ENCODE measurements around the gene PRRX1.
A peak's percentile ranks its signal among the peaks of the same experiment; 100 is the strongest.

The PRRX1 gene

DNA sequence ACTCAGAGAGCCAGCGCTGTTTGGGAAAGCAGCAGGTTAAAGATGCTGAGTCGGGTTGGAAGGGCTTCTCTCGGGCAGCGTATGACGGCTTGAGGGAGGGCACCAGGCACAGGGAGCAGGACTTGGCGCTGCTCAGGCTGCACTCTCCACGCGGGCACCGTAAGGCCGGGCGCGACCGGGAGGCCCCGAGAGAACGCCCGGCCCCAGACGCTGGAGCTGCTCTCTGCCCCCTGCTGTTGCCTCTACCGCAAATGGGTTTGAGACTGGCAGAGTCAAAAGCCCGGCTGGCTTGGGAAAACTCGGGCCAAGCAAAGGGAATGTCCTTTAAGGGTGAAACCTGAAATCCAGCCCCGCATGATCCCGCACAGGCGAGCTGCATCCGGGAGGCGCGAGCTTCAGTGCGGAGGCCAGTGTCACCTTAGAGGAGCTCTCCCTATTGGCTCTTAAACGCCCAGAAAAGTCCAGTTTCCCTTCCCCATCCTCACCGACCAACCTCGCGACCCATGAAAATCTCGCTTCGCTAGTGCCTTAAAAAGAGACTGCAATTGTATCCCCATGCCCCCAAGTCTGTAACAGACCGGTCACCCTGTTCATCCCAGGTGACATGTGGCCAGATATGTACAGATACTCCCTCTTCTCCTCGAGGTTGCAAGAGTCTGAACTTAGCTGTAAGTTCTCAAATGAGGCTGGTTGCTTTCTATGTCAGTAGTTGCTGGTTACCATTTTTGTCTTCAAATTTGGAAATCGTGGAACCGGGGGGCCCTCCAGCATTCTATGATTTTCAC lies 1.1 kb downstream of the PRRX1 start:
- DNase-seq (ENCODE audit: low spot score): no peak

DNA sequence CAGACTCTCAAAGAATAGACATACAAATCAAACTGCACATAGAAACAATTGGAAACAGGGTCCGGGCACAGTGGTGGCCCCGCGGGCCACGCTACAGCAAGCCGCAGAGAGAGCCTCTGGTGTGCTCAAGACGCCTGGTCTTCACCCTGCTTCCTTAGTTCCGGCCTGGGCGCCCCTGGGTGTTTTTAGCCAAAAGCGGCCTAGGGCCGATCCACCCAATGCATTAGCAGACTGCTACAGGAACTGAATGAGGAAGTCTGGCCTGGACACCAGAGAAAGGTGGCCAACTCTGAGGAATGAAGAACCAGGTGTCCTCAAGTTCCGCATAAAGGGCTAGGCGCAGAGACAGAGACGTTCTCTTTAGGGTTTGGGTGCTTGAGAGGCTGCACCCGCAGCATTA lies 1.7 kb downstream of the PRRX1 start:
- no peak for DNase-seq (ENCODE audit: low spot score)

DNA sequence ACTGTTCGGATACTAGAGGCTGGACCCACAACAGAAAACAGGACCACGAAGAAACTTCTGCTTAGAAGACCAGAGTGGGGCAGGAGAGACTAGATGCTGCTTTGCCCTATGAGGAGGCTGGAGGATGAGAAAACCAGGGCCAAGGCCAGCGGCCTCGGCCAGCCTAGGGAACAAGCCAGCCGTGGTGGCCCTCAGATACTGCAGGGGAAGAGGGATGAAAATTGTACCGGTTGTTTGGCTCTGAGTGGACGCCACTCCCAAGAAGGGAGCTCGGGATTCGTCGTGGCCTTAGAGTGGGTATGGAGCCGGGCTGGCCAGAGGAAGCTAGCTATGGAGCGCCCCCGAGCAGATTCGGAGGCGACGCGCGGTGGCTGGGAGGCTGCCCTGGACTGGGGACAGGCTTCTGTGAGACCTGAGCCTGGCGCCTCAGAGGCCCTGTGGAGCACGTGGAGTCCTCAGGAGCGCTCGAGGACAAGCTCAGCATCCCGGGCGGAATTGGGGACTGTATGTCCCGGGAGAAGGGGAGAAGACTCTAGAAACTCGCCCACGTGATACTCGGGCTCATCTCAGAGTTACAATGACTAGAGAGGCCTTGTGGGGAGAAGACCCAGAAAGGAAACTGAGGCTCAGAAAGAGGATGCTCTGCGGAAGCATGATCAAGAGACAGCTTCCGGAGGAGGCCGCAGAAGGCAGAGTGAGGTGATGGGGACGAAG lies 2.8 kb downstream of the PRRX1 start:
- no peak for DNase-seq (ENCODE audit: low spot score)

DNA sequence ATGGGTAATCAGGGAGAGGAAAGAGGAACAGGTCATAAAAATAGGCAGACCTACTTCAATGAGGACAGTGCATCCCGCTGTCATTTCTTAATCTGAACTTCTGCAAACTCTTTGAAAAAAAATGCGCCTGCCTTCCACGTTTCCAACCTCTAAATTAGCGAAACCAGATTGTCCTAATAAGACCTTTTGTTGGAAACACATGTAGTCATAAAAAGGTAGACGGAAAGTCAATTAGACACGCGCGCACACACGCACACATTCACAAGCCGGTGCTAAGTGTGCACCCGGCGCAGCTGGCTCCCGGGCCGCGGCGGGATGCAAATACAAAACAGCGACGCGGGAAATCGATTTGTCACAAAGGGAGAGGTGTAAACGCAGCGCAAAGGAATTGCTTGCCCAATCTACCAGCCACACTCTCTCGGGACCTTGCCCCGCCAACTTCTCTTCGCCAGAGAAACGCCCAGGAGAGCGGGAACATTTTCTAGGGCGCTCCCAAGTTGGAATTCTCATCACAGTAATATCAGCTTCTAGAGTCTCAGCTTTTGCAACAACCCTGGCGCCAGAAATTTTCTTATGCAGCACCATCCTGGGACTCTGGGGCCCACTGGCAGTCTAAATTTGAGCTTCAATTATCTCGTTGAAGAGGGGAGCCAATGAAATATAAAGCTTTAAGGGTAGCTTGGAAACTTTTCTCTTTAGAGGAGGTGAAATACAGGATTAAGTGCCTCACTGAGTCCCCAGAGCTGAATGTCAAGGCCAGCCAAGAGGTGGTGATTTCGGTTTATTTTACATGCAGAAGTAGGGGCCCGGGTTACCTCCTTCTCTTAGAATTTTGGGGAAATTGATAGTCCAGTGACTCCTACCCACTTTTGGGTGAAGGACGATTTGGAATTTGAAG lies 4.5 kb downstream of the PRRX1 start:
- no peak for DNase-seq (ENCODE audit: low spot score)

DNA sequence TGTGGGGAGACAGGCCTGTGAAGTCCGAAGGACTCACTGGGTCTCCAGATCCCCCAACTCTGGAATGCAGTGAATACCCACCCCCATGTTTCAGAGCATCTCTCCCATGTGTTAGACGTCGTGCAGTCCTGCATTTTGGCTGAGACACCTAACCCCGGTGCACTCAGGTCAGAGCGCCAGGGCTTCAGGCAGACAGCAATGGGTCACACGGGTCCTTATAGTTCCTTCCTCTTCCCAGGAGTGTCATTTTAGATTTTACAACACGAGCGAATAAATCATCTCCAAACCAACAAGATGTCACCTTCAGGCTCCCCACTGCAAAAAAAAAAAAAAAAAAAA lies 5.1 kb downstream of the PRRX1 start:
- DNase-seq (ENCODE audit: low spot score): no peak

DNA sequence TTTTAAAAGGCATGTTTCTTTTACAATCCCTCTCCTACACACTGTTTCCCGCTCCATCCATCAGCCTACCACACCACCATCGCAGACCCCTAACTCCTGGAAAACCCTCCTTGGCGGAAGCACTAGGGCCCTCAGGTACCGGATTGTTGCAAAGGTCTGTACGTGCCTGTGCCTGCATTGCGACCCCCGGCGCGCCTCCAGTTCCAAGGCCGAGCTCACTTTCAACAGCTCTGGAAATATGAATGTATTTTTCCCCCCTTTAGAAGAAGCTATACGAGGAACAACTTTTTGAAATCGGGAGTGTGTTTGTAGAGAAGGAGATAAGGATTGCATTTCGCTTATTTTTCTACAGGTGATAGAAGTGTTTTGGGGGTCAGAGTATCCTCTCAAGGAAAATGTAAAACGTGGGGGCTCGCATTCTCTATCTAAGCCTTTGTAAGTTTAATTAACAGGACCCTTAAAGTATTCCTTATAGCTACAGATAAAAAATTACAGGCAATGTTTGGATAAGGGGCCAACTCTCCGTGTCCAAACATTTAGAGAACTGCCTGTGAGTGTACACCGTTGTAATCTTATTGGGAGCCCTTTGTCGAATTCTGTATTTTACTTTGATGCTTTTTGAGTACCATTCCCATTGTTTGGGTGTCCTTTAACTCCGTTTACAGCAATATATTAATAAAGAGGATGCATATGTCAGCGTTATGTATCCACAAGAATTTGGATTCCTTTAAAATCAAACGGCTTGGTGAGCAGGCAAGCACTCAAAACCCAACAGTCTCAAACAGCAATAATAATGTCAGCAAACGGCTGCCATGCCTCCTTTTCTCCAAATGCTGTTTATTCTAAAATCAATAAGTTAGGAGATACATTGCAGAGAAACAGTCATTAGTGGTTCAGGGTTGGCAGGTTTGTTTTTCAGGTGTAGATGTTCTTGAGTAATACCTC lies 5.9 kb downstream of the PRRX1 start:
- DNase-seq (ENCODE audit: low spot score): no peak

DNA sequence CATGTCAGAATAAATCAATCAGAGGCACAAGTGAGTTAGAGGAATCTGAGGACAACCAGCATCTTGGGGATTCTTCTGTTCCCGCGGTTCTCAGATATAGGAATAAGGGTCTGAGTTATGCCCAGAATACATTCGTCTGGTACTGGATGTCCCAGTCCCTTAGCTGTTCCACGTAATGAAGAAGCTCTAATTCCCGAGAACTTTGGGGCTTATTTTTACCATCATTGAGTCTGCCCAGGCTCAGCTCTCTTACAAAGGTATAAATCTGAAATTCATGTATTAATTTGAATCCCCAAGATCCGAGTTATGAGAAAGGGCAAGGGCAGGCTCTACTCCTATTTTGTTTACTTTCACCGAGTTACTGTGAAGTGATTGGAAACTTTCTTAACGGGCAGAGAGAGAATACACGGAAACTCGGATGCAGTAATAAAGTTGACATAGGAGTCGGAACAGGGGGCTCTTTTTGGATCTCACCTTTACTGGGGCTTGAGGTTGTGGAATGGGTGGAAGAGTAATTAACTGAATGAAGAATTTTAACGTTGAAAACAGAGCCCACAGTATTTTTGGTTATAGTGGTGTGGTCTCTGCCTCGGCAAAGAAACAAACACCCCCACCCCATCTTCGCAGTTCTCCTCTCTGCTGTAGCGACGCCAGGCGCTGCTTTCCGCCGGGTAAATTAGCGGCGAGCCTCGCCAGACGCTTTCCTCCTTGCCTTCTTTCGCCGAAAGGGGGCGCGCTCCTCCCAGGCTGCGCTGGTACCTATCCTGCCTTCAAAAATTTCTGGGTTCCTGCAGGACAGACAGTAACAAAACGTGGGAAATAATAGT lies 7.1 kb downstream of the PRRX1 start:
- DNase-seq (ENCODE audit: low spot score): no peak

DNA sequence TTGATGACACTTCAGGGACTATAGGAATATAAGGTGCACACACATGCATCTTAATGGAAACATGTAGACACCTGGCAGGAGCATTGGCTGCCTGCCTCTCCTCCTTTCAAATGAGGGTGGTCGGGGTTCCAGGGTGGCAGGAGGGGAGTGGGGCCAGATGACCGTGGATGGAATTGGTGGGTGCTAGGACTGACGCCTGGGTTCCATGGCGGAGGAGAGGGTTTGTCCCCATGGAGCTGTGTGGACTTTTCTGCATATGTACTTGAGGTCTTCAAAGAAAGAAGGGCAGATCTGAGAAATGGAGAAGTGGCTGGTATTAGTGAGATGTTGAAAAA lies 7.7 kb downstream of the PRRX1 start:
- no peak for DNase-seq (ENCODE audit: low spot score)

DNA sequence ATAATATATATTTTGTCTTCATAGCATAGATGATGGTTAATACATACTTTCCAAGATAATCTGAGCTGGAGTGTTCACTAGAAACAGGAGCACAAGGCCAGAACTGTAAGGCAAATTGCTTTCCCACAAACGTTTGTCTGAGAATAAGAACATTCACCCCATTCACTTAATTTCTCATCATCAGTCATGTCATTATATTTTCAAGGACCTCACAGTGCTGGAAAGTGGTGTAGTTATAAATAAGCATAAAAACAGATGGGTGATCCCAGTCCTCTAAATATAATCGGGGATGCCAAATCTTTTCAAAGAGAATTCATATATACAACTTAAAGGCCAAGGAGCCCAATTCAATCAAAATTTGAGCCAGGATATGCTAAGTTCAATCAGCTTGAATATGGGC lies 8.4 kb downstream of the PRRX1 start:
- DNase-seq (ENCODE audit: low spot score): no peak

DNA sequence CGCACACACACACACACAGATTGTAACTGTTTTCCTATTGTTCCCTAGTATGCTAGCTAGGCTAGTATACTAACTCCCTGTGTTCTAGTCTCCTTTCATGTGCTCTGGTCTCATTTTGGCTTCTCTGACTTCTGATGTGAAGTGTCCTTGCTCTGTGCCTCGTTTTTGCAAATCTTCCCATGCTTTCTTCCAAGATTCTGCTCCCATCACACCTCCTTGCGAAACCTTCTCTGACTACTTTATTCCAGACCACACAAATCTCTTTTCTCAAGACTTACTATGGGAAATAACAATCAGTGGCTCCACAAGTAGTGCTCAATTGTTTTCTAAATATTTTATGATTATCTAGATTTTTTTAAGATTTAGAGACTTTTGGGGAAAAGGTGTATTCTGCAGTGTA lies 10.3 kb downstream of the PRRX1 start:
- no peak for DNase-seq (ENCODE audit: low spot score)

DNA sequence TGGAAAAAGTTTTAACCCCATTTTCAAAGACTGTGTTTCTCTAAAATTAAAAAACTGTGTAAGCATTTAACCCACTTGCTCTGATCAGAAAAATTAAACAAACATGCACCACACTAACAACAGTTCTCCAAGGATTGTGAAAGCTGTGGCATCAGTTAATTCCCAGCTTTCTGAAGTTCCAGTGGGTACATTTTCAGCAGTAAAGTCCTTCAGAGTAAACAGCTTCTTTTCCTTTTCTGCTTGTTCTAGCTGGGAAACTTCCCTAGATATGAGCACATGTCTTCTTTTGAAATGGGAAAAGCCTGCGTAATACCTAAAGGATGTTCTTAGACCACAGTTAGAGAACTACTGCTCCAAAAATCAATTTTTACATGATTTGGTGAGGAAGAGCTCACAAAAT lies 11.1 kb downstream of the PRRX1 start:
- no peak for DNase-seq (ENCODE audit: low spot score)

DNA sequence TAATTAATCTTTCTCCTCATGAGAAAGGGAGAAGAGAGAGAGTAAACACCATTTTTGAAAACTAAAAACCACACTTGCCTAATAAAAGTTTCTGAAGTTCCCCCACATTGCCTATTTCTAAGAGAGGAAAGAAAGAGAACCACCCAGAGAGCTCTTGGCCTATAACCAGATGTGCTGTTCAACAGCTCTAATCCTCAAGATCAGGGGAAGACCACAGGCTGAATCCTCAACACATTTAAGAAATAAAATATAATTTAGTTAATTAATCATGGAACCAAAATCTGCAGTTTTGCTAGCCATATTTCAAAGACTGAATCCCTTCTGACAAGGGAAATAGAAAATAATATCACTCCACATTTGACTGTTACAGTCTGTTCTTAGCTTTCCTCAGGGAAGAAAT lies 11.9 kb downstream of the PRRX1 start:
- no peak for DNase-seq (ENCODE audit: low spot score)

DNA sequence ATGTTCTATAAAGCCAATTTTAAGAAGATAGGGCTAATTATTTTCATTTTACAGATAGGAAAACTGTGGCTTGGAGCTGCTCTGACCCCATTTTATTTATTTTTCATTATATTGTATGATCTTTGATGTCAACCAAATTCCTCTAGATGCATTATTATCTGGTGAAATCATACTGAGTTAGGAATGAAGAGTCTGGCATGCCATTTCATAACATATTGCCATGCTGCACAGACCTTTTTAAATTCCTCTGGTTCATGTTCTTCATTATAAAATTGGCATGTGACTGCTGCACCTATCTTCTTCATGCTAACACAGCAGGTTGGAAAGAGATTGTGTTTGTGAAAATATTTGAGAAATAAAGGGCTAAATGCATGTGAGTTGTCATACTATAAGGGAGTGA lies 12.7 kb downstream of the PRRX1 start:
- DNase-seq (ENCODE audit: low spot score): no peak

DNA sequence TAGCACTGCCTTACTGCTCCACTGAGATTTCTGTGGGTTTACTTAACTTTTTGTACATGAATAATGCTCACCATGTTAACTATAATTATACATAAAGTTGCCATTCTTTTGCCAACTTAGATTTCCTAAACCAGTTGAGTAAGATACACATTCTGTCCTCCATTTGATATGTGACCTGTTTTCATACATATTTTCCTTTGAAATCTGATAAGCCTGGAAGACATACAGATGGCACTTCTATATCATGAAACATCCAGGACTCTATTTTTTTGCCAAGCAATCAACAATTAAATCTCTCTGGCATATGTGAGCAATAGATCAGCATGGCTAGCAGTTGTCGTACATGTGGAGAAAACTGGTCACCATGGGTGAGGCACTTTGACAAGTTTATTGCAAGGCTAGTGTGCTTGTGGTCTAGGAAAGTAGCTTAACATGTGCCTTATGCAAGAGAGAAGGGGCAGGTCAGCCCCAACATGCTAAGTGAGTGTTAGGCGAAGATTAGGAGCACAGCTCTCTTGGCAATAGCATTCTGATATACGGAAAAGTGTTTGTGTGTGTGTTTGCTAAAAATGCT lies 14.2 kb downstream of the PRRX1 start:
- DNase-seq (ENCODE audit: low spot score): no peak

DNA sequence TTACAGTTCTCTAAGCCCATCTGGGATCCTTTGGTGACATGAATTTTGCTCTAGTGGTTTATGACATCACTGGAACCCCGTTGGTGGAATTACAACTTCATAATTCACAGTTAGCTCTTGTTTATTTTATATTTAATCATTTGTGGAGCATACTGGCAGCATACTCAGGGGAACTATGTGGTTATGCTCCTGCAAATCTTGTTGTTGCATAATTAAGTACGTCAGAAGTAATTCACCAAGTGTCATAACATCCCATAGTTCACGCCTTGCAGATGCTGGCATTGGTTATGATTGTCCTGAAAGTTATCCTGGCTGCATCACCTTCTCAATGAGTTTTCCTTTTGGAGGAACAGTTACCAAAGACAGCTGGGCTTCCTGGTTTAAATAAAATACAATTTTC lies 16.5 kb downstream of the PRRX1 start:
- no peak for DNase-seq (ENCODE audit: low spot score)

DNA sequence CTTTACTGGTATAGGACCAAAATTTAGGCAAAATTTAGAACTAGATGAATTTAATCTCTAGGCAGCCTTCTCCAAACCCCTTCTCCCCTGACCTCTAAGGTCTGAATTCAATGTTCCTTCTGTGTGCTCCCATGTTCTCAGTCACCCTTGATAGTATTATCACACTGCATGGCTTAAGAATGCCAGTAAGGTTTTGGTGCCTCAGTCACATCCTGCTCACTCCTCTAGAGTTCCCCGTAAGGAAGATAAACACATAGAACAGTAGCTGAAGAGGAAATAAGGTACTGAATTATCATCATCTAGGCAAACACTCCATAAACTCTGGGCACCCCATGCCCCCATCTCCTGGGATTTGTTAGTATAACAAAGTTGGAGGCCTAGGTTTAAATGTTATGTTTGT lies 18.2 kb downstream of the PRRX1 start:
- no peak for DNase-seq (ENCODE audit: low spot score)

DNA sequence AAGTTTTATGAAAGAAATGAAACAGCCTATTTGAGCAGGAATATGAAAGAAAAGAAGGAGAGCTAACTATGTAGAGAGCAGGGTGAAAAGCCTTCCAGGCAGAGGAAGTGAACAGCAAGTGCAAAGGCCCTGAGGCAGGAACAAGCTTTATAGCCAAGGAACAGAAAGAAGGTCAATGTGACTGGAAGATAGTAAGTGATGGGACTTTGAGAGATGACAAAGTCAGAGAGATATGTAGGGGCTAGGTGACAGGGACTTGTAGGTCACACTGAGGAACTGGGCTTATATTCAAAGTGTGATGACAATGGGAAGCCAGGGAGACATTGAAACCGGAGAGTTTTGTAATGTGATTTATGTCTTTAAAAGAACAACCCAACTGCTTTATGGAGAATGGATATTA lies 18.9 kb downstream of the PRRX1 start:
- DNase-seq (ENCODE audit: low spot score): no peak

DNA sequence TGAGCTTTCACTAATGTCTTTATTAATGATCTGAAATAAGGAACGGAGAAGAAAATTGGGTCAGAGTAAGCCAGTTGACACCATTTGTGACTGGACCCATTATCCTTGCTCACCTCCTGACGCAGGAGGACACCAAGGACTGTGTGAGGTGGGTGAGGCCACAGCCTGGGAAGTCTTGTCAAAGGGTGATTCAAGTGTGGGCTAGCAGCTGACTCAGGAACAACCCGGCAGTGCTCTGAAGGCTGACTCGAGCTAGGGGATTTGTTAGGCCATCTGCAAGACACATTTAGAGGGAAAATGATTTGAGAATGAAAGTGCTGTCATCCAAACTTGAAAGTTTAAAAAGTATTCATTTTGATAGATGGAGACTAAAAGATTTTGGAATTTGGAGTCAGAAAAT lies 21.2 kb downstream of the PRRX1 start:
- no peak for DNase-seq (ENCODE audit: low spot score)

DNA sequence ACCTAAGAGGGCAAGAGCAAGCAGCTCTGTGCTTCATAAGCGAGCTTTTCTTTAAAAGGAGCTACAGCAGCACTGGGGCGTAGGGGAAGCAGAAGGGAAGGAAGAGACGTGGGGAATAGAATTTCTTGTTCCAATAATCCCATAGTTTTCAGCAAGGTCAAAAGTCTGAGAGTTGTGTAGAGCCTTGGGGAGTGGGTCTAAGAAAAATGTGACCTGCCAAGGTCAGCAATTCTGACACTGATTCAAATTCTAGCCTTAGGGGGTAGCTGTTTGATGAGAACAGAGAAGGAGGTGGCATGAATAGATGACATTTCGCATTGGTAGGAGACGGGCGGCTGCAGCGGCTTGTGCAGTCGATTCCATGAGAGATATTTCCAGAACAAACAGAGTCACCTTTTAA lies 22.4 kb downstream of the PRRX1 start:
- peak; percentile 70 for DNase-seq (ENCODE audit: low spot score)

DNA sequence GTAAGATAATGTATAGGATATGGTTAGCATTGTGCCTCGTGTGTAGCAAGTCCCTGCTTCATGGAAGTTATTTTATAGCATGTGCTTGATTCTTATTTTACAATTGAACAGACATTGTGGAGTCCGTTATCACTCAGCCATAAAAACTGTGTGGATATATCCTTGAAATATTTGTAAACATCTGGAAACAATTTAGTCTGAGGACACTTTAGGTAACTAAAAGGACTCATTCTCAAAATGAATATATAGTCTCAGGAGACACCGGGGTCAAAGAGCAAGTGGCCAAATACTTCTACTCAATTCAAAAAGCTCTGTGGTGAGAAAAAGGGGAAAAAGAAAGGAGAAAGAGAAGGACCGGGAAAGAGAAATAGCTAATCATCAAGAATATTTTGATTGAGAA lies 23.7 kb downstream of the PRRX1 start:
- DNase-seq (ENCODE audit: low spot score): no peak

DNA sequence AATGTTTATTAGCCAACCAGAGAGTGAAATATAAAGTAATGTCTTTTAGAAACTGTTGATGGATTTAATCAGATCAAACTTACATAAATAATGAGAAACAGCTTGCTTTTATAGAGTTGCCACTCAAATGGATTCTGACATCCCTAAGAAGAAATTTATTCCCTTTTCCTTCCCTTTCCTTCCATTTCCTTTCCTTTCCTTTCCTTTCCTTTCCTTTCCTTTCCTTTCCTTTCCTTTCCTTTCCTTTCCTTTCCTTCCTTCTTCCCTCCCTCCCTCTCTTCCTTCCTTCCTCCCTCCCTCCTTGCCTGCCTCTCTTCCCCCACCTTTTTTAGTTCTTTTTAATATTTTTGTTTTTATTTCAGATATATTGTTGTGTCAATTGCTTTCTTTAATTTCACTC lies 27.3 kb downstream of the PRRX1 start:
- DNase-seq (ENCODE audit: low spot score): no peak
